Measurements from ENCODE around the gene SCRT2. TPM values are rescaled to one million over a fixed set of nuclear protein-coding genes. Genes with fewer than 3 reads are reported as not detected.

The SCRT2 gene
- total and polyA plus RNA-seq, 2 of the 4 experiments (the other 2 are of a cell fraction) = not detected

DNA sequence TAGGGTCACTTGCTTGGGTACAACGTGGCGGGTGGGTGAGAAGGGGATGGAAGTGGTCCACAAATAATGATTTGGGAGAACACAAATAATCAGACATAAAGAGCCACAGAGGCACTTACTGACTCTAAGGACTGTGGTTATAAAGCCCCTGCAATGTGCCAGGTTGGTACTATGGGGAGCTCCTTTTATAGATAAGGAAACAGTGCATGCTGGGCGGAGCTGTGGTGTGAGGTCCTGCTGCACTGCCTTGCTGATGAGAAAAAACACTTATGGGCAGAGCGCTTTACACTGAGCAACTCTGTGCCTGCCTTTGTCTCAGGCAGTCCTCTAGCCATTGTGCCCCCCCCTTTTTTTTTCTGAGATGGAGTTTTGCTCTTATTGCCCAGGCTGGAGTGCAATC is 29.1 kb upstream of the SCRT2 start:
- Histone ChIP-seq H3K27me3 (ENCODE audit: control insufficient read depth, insufficient read depth, low read length) (peaks cover 21% of the 10 kb centered on the region), H2AFZ (replicated peaks; ENCODE audit: low read length, poor library complexity) (no peak overlapping the region), H4K91ac (ENCODE audit: insufficient read depth, low read depth, low read length) (no peak overlapping the region), H4K20me1 (ENCODE audit: insufficient read depth, low read length) (no peaks in the 10 kb centered on the region), H3K4me1 (ENCODE audit: control insufficient read depth, insufficient read depth, low read length) (no peaks in the 10 kb centered on the region), H4K8ac (ENCODE audit: low read depth in 2 of 2, low read length in 2 of 2) (no peak overlapping the region), H2AK5ac (ENCODE audit: low read depth, low read length) (no peak overlapping the region), H4K5ac (ENCODE audit: low read depth, low read length) (no peak overlapping the region), H3K4me3 (ENCODE audit: insufficient read depth, low read depth, low read length) (no peak overlapping the region), H3K36me3 (ENCODE audit: control insufficient read depth, insufficient read depth, low read length) (no peaks in the 10 kb centered on the region), H3K14ac (replicated peaks; ENCODE audit: low read depth, low read length) (no peak overlapping the region), H3K56ac (ENCODE audit: extremely low read depth, insufficient read depth, low read length) (no peak overlapping the region), H3K27ac (ENCODE audit: insufficient read depth, low read length) (no peak overlapping the region), H3K9me1 (ENCODE audit: insufficient read depth, low read length) (no peaks in the 10 kb centered on the region), H3K9me3 (ENCODE audit: control insufficient read depth, insufficient read depth, low read length) (peaks cover 2% of the 10 kb centered on the region; the same call in 1 of the 2 replicates), H3K4ac (ENCODE audit: low read depth, low read length) (no peak overlapping the region), H3K4me2 (ENCODE audit: low read depth, low read length) (no peak overlapping the region), H3K79me1 (ENCODE audit: low read depth in 1 of 2, low read length in 2 of 2) (no peaks in the 10 kb centered on the region), H3K23ac (ENCODE audit: low read depth, low read length) (no peak overlapping the region), H2AK9ac (replicated peaks; ENCODE audit: low read depth, low read length, poor library complexity) (no peak overlapping the region), H2BK120ac (ENCODE audit: low read depth, low read length) (no peak overlapping the region), H2BK20ac (ENCODE audit: low read depth, low read length) (no peak overlapping the region), H3K18ac (ENCODE audit: low read depth, low read length) (no peak overlapping the region), H2BK5ac (ENCODE audit: low read depth, low read length, poor library complexity, severe bottlenecking) (no peak overlapping the region), H3K9ac (ENCODE audit: low read depth, low read length) (no peak overlapping the region), H2BK15ac (ENCODE audit: low read depth, low read length) (no peak overlapping the region)
- ATAC-seq (ENCODE audit: low read depth) = no peak
- TF ChIP-seq FOS (IDR thresholded peaks at IDR 0.05; ENCODE audit: low read depth, low read length) = no peak
- TF ChIP-seq BHLHE40 (IDR thresholded peaks at IDR 0.05; ENCODE audit: low read depth, low read length) = no peak
- no peak for TF ChIP-seq CEBPB (IDR thresholded peaks at IDR 0.05; ENCODE audit: low read depth, low read length)
- TF ChIP-seq NFE2L2 (IDR thresholded peaks at IDR 0.05; ENCODE audit: low read depth, low read length) = no peak
- TF ChIP-seq USF2 (IDR thresholded peaks at IDR 0.05; ENCODE audit: low read depth, low read length) = no peak
- no peak for TF ChIP-seq MAFK (IDR thresholded peaks at IDR 0.05; ENCODE audit: low read depth, low read length)
- TF ChIP-seq CHD1 (IDR thresholded peaks at IDR 0.05; ENCODE audit: low read depth, low read length) = no peak
- TF ChIP-seq CTCF (conservative IDR thresholded peaks at IDR 0.05; ENCODE audit: low read depth, low read length) = no peak
- no peak for TF ChIP-seq RAD21 (IDR thresholded peaks at IDR 0.05; ENCODE audit: low read length)
- TF ChIP-seq MXI1 (IDR thresholded peaks at IDR 0.05; ENCODE audit: borderline replicate concordance, low read depth, low read length) = no peak
- TF ChIP-seq MAZ (IDR thresholded peaks at IDR 0.05; ENCODE audit: borderline replicate concordance, low read depth, low read length) = no peak
- TF ChIP-seq, protein P1, sequence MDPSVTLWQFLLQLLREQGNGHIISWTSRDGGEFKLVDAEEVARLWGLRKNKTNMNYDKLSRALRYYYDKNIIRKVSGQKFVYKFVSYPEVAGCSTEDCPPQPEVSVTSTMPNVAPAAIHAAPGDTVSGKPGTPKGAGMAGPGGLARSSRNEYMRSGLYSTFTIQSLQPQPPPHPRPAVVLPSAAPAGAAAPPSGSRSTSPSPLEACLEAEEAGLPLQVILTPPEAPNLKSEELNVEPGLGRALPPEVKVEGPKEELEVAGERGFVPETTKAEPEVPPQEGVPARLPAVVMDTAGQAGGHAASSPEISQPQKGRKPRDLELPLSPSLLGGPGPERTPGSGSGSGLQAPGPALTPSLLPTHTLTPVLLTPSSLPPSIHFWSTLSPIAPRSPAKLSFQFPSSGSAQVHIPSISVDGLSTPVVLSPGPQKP (IDR thresholded peaks at IDR 0.05; ENCODE audit: borderline replicate concordance, low read depth, low read length) = no peak
- TF ChIP-seq RFX5 (IDR thresholded peaks at IDR 0.05; ENCODE audit: low read depth, low read length) = no peak
- no peak for TF ChIP-seq RCOR1 (IDR thresholded peaks at IDR 0.05; ENCODE audit: insufficient replicate concordance, low read length)
- no peak for TF ChIP-seq SMC3 (IDR thresholded peaks at IDR 0.05; ENCODE audit: low read depth, low read length)
- no peak for TF ChIP-seq POLR2A (IDR thresholded peaks at IDR 0.05; ENCODE audit: low read depth, low read length)
- ChIA-PET POLR2A (ENCODE audit: unreplicated experiment) (no interaction called here), CTCF (no interaction called here)
- BruUV-seq (replicated peaks) = no TSS peak
- DNase-seq = no peak
- dilution Hi-C loops (cut with HindIII; ENCODE audit: low sequenced_read_pairs, unreplicated experiment) = no loop called here
- 60% methylated on average over 1 of the region's 4 CpGs; no CpG with 5 or more reads in 1 of the 2 experiments for WGBS, 2 experiments (ENCODE audit: extremely low coverage in 2 of 2, insufficient read length in 1 of 2)
- intact Hi-C loops (cut with micrococcal nuclease) = no loop called here
- in situ Hi-C loops (cut with MboI; ENCODE audit: low sequenced_read_pairs) = no loop called here
